GM12873 (cell line): ENCODE data around the gene TMEM163.

Experiments used
- TF ChIP-seq, protein P1 (sequence below): IDR thresholded peaks from 2 replicates; pipeline ENCODE4 v1.5.1; 2012; ENCODE audit warnings: low read depth, mild to moderate bottlenecking, moderate library complexity, low read length, control low read depth; ENCODE audit not compliant: insufficient read depth; ENCODE audit errors: missing control alignments

TMEM163 gene

DNA sequence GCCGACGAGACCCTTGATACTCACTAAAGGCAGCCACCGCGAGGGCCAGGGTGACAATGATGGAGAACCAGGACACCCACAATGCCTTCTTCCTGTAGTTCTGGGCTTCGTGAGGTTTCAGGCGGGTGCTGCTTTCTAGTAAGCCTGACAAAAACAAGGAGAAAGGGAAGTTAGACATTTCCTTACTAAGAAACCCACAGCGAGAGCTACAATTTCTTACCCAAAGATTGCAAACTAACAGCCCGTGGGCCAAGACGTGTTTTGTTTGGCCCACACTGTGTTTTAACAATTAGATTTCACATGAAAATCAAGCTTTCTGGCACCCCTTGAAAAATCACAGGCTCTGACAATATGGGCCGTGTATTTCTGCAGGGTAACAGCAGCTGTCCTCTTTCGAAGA, 5.6 kb downstream of the TMEM163 start:
- TF ChIP-seq, protein P1, sequence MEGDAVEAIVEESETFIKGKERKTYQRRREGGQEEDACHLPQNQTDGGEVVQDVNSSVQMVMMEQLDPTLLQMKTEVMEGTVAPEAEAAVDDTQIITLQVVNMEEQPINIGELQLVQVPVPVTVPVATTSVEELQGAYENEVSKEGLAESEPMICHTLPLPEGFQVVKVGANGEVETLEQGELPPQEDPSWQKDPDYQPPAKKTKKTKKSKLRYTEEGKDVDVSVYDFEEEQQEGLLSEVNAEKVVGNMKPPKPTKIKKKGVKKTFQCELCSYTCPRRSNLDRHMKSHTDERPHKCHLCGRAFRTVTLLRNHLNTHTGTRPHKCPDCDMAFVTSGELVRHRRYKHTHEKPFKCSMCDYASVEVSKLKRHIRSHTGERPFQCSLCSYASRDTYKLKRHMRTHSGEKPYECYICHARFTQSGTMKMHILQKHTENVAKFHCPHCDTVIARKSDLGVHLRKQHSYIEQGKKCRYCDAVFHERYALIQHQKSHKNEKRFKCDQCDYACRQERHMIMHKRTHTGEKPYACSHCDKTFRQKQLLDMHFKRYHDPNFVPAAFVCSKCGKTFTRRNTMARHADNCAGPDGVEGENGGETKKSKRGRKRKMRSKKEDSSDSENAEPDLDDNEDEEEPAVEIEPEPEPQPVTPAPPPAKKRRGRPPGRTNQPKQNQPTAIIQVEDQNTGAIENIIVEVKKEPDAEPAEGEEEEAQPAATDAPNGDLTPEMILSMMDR = no peak

DNA sequence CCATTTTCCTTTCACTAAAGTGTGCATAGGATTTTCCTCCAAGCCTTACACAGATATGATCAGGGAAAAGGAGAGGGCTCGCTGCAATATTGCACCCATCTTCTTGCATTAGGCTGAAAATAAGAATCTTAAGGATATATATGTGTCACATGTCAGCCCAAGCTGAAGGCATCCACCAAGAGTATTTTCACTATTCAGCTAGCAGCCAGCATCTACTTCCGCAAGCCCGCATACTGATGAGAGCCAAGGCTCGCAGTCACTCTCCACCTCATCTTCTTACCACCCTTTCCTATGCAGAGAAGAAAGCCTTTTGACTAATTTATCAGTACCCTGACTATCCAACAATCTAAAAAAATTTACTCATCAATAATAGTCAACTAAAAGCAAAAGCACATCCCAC, 6.1 kb downstream of the TMEM163 start:
- TF ChIP-seq, protein P1 = no peak

DNA sequence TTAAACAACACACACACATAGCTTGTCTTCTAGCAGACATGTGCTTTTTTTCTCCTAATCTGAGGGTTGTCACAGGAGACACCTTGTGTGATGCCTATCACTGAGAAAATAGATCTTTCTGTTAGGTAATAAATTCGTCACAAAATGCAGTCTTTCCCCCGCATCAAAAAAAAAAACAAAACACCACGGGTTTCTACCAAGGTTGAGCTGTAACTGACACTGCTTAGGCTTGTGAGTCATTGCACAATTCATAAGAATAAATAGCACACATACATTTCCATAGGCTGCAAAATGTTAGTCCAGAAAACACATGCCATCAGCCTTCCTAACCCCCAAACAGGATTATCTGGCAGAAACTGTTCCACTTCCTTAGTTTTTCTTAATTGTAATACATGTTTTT, 6.5 kb downstream of the TMEM163 start:
- TF ChIP-seq, protein P1 = no peak

DNA sequence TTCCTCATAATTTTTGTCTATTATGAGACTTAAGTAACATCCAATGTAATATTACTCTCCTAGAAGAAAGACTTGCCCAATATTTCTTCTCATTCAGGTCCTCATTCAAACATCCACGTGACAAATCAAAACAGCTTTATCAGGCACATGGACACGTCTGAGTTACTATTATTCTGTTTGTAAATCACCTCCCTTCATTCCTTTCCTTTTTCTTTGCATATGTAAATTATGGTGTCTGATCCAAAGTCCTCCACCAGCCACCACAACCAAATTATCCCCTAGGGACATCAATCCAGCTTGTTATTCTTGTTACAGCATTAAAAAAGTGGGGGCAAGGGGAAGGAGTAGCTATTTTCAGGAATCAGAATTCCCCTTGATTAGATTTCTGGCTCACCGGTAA, 7.1 kb downstream of the TMEM163 start:
- TF ChIP-seq, protein P1 = no peak

DNA sequence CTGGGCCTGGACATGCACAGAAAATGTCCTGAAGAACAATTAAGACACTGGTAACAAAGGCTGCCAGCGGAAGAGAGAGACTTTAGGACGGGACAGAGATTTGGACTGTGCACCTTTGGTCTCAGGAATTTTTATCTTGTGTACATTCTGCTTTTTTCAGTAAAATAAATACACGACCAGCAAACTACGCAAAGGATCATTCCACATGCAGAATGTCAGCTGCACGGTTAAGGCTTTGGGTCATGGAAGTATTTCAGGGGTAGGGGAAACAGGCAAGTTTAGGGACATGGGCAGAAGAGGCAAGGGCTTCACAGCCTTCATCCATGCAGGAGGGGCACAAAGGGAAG, 11.5 kb downstream of the TMEM163 start:
- TF ChIP-seq, protein P1 = no peak

DNA sequence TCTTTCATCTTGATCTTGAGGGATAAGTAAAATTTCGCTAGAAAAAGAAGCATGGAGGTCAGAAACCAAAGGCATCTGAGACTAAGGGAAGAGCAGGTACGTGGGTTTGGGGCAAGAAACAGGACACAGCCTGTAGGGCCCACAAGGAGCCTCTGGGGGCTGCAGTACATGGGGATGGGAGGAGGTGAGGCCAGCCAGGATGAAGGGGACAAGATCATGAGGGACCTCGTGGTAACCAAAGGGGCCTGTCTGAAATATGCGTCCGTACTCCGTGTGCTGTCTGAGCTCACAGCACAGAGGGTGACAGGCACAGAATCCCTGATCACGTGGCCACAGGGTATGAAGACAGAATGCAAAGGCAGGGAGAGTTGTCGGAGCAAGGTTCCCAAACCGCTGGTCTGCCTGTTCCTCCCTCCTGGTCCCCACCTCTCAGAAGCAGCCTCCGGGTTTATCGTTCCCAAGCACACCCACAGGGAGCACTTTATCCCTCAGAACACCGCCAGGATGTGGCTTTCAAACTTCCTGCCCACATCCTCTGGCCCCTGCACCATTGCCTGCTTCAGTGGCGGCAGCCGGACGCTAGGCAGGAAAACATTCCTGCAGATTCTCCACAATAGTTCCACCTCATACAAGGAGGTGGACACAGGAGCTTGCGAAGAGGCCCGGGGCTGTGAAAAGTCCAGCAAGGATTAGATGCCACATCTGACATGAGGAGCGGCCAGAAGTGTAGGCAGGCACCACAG, 12.0 kb downstream of the TMEM163 start:
- TF ChIP-seq, protein P1 = no peak

DNA sequence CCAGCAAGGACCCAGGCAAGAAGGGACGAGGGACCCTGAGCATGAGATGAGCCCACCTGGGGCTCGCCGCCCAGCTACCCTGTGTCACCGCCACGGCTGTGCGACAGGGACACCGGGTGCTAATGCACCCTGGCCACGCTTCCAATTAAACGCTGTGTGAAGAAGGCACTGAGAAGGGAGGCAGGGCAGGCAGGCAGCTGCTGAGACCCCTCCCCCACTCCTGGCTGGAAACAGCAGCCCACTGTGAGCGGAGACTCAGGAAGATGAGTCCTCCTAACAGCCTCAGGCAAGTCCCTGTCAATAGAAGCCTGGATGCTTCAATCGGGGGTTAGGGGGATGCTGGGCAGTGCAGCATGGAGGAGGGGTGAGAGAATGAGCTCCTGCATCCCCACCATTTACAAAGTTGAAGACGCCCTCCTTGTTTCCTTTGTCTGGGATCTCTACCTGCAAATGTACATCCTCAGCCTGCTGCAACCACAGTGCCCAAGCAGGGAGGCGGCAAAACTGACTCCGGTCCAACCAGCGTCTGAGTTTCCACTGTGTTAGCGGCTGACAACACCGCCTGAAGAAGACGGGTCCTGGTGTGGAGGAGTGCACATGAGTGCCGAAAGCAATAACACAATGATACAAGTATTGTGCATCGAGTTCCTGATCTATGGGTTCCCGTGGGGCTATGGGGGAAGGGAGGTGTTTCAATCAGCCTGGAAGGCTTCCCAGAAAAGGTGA, 12.8 kb downstream of the TMEM163 start:
- TF ChIP-seq, protein P1 = no peak
